Esophagus muscularis mucosa (tissue), 4 donors: ENCODE results near the gene BCL7C.

Experiments used
- EP300 ChIP-seq: sonication (generic); formaldehyde crosslinking; IDR thresholded peaks from one replicate; pipeline ENCODE4 v1.6.1; 2017; ENCODE audit warnings: antibody characterized with exemption
- POLR2A ChIP-seq: fragments of 450-650 bp; IDR thresholded peaks from one replicate; pipeline ENCODE4 v1.6.1; 2017; ENCODE audit warnings: antibody characterized with exemption, moderate library complexity, mild to moderate bottlenecking, low read depth
- POLR2AphosphoS5 ChIP-seq, 2 donors: sonication (generic); formaldehyde crosslinking; IDR thresholded peaks; one replicate each; pipeline ENCODE4 v1.6.1; 2017; ENCODE audit warnings: antibody characterized with exemption in 2 of 2
- TF ChIP-seq, protein P1 (sequence below), 3 experiments: fragments of 200-600 bp in 2 of 3; fragments of 450-650 bp in 1 of 3; sonication (generic) in 2 of 3; IDR thresholded peaks; one replicate each; pipeline ENCODE4 v1.5.1; 2017 to 2019; ENCODE audit warnings: antibody characterized with exemption in 3 of 3, mild to moderate bottlenecking in 2 of 3, moderate library complexity in 1 of 3

GRCh38 chr16:30937692-30938091 is 43.8 kb upstream of the BCL7C start:
- TF ChIP-seq, protein P1, sequence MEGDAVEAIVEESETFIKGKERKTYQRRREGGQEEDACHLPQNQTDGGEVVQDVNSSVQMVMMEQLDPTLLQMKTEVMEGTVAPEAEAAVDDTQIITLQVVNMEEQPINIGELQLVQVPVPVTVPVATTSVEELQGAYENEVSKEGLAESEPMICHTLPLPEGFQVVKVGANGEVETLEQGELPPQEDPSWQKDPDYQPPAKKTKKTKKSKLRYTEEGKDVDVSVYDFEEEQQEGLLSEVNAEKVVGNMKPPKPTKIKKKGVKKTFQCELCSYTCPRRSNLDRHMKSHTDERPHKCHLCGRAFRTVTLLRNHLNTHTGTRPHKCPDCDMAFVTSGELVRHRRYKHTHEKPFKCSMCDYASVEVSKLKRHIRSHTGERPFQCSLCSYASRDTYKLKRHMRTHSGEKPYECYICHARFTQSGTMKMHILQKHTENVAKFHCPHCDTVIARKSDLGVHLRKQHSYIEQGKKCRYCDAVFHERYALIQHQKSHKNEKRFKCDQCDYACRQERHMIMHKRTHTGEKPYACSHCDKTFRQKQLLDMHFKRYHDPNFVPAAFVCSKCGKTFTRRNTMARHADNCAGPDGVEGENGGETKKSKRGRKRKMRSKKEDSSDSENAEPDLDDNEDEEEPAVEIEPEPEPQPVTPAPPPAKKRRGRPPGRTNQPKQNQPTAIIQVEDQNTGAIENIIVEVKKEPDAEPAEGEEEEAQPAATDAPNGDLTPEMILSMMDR (IDR thresholded peaks at IDR 0.05), result no peak
- TF ChIP-seq POLR2AphosphoS5 (IDR thresholded peaks at IDR 0.05), result no peak
- TF ChIP-seq EP300, result no peak
- TF ChIP-seq POLR2A, result no peak
